Progenitor cell of endocrine pancreas (in vitro differentiated cells): Measurements from ENCODE around the gene FBXO42. TPM values are rescaled to one million over a fixed set of nuclear protein-coding genes. Genes with fewer than 3 reads are reported as not detected.
"Not testable (repeated sequence)": the region's sequence is repeated elsewhere in the genome, so short reads cannot be mapped to it uniquely, and the experiment has no call there.

Source experiments
- DNase-seq: peaks from one replicate; pipeline ENCODE4 v3.0.0; 2021; ENCODE audit warnings: low spot score; ENCODE audit not compliant: unreplicated experiment
- H3K27ac Mint-ChIP-seq: 2 replicates; pipeline ENCODE4 v1.8.0; 2021; ENCODE audit warnings: mild to moderate bottlenecking, moderate library complexity, mixed read lengths
- H3K27me3 Mint-ChIP-seq: 2 replicates; pipeline ENCODE4 v1.8.0; 2021; ENCODE audit warnings: mixed read lengths
- H3K36me3 Mint-ChIP-seq: 2 replicates; pipeline ENCODE4 v1.8.0; 2022; ENCODE audit warnings: mixed read lengths; ENCODE audit not compliant: insufficient read depth
- H3K4me1 Mint-ChIP-seq: 2 replicates; pipeline ENCODE4 v1.8.0; 2021; ENCODE audit warnings: low read depth, mixed read lengths
- H3K4me3 Mint-ChIP-seq: 2 replicates; pipeline ENCODE4 v1.8.0; 2021; ENCODE audit warnings: low read depth, mild to moderate bottlenecking, moderate library complexity, mixed read lengths
- H3K9me3 Mint-ChIP-seq: 2 replicates; pipeline ENCODE4 v1.8.0; 2021; ENCODE audit warnings: low read depth, mixed read lengths
- CTCF ChIP-seq: fragments of 200-600 bp; sonication (generic); IDR thresholded peaks from one replicate; pipeline ENCODE4 v1.5.0; 2021; ENCODE audit warnings: antibody characterized with exemption, mild to moderate bottlenecking; ENCODE audit not compliant: unreplicated experiment
- total RNA-seq: library from RNA; stranded (reverse); gene quantifications from 2 replicates; pipeline ENCODE4 v1.2.1, GENCODE V29; 2021

Gene FBXO42
- total RNA-seq, 1 donor from 2014 or later: 30.5 TPM

- peaks cover 12% of the 10 kb centered on the region for H3K36me3 Mint-ChIP-seq
- H3K27me3 Mint-ChIP-seq: no peaks in the 10 kb centered on the region
- H3K27ac Mint-ChIP-seq: no peak overlapping the region
- no peaks in the 10 kb centered on the region for H3K9me3 Mint-ChIP-seq
- DNase-seq: no peak
- no peak overlapping the region for H3K4me3 Mint-ChIP-seq
- peaks cover 7% of the 10 kb centered on the region for H3K4me1 Mint-ChIP-seq
- no peak for TF ChIP-seq CTCF
Measured at GRCh38 chr1:16257968-16258367, 94.3 kb downstream of the FBXO42 start.

- not testable (repeated sequence) for DNase-seq, H3K9me3 Mint-ChIP-seq, H3K27ac Mint-ChIP-seq, H3K4me3 Mint-ChIP-seq, H3K4me1 Mint-ChIP-seq, H3K27me3 Mint-ChIP-seq
- H3K36me3 Mint-ChIP-seq: peaks cover 14% of the 10 kb centered on the region
Measured at GRCh38 chr1:16257556-16257955, 94.7 kb downstream of the FBXO42 start.

GRCh38 chr1:16256478-16256877 is 95.8 kb downstream of the FBXO42 start:
- no peak for DNase-seq
- no peaks in the 10 kb centered on the region for H3K9me3 Mint-ChIP-seq
- no peak overlapping the region for H3K4me3 Mint-ChIP-seq
- no peak overlapping the region for H3K27ac Mint-ChIP-seq
- H3K27me3 Mint-ChIP-seq: no peaks in the 10 kb centered on the region
- H3K36me3 Mint-ChIP-seq: peaks cover 16% of the 10 kb centered on the region
- TF ChIP-seq CTCF: no peak
- H3K4me1 Mint-ChIP-seq: peaks cover 19% of the 10 kb centered on the region

GRCh38 chr1:16254263-16254928 is 97.9 kb downstream of the FBXO42 start:
- no peak for DNase-seq
- Mint-ChIP-seq H3K36me3 (peaks cover 19% of the 10 kb centered on the region), H3K27ac (peak overlapping the region; percentile 73), H3K9me3 (no peaks in the 10 kb centered on the region), H3K4me1 (peaks cover 25% of the 10 kb centered on the region), H3K4me3 (no peak overlapping the region), H3K27me3 (no peaks in the 10 kb centered on the region)
- TF ChIP-seq CTCF: no peak

GRCh38 chr1:16253332-16253922 is 98.9 kb downstream of the FBXO42 start:
- Mint-ChIP-seq H3K27me3 (no peaks in the 10 kb centered on the region), H3K36me3 (peaks cover 19% of the 10 kb centered on the region), H3K9me3 (no peaks in the 10 kb centered on the region)

More at GRCh38 chr1:16253332-16253922, 98.9 kb downstream of the FBXO42 start:
- Mint-ChIP-seq H3K27ac (peak overlapping the region; percentile 64), H3K4me1 (peaks cover 27% of the 10 kb centered on the region), H3K4me3 (no peak overlapping the region)
- no peak for DNase-seq
- TF ChIP-seq CTCF: no peak
